Thymus (tissue), 14 donors: Measurements from ENCODE around the gene TTPAL. TPM values are rescaled to one million over a fixed set of nuclear protein-coding genes. Genes with fewer than 3 reads are reported as not detected.
A peak's percentile ranks its signal among the peaks of the same experiment; 100 is the strongest.

Experiments used
- DNase-seq, 9 donors: peaks; one replicate each; pipeline ENCODE4 v3.0.0-alpha.2; 2013; ENCODE audit warnings: low spot score in 9 of 9, low read depth in 6 of 9, missing footprints in 1 of 9
- H3K27ac ChIP-seq, 2 donors: one replicate each; pipeline ENCODE4 v1.5.1; 2013; ENCODE audit warnings: control low read depth in 1 of 2, low read depth in 1 of 2, low read length in 1 of 2, mild to moderate bottlenecking in 1 of 2, moderate library complexity in 1 of 2
- H3K27me3 ChIP-seq, 2 donors: one replicate each; pipeline ENCODE4 v1.5.1; 2013; ENCODE audit warnings: low read length in 1 of 2; ENCODE audit not compliant: control insufficient read depth in 2 of 2, insufficient read depth in 1 of 2
- H3K36me3 ChIP-seq, 2 donors: one replicate each; pipeline ENCODE4 v1.5.1; 2013; ENCODE audit warnings: low read length in 1 of 2, mild to moderate bottlenecking in 1 of 2, moderate library complexity in 1 of 2; ENCODE audit not compliant: control insufficient read depth in 2 of 2, insufficient read depth in 2 of 2
- H3K4me1 ChIP-seq, 2 donors: one replicate each; pipeline ENCODE4 v1.5.1; 2013; ENCODE audit warnings: low read length in 2 of 2; ENCODE audit not compliant: control insufficient read depth in 2 of 2, insufficient read depth in 2 of 2
- H3K4me3 ChIP-seq, 2 donors: one replicate each; pipeline ENCODE4 v1.5.1; 2013; ENCODE audit warnings: low read length in 2 of 2, control low read depth in 1 of 2, mild to moderate bottlenecking in 1 of 2
- H3K9me3 ChIP-seq, 2 donors: one replicate each; pipeline ENCODE4 v1.5.1; 2013; ENCODE audit warnings: low read length in 1 of 2, mild to moderate bottlenecking in 1 of 2; ENCODE audit not compliant: control insufficient read depth in 2 of 2, insufficient read depth in 1 of 2
- WGBS: extraction: QIAGEN DNeasy Blood & Tissue Kit; methylation state at CpG from one replicate; pipeline ENCODE4 v1.1.7; 2013; 5-methylcytosine and 5-hydroxymethylcytosine counted together
- long read RNA-seq, 10 donors: transcript quantifications; one replicate each; lab custom pipeline, GENCODE V29; 2026
- polyA plus RNA-seq: library from polyadenylated mRNA; stranded (reverse); fragments of 200-250 nt; gene quantifications from one replicate; pipeline ENCODE4 v1.2.3, GENCODE V29; 2013
- total RNA-seq: library from RNA; stranded (reverse); fragments of 120-200 nt; gene quantifications from one replicate; pipeline ENCODE4 v1.2.4, GENCODE V29; 2013
- donor health status: healthy.

The TTPAL gene, protein sequence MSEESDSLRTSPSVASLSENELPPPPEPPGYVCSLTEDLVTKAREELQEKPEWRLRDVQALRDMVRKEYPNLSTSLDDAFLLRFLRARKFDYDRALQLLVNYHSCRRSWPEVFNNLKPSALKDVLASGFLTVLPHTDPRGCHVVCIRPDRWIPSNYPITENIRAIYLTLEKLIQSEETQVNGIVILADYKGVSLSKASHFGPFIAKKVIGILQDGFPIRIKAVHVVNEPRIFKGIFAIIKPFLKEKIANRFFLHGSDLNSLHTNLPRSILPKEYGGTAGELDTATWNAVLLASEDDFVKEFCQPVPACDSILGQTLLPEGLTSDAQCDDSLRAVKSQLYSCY
- 4.1 TPM for total RNA-seq
- polyA plus RNA-seq = 8.7 TPM
- long read RNA-seq, donor 1 = 0 reads
- long read RNA-seq, donor 2, full-length matches to known transcripts = 6 of 17 reads
- long read RNA-seq, donor 2, partial matches to known transcripts = 11 of 17 reads
- long read RNA-seq, donor 2, other reads (novel, unspliced or antisense) = 0 of 17 reads
- long read RNA-seq, donor 3, partial matches to known transcripts = 30 of 32 reads
- long read RNA-seq, donor 3, other reads (novel, unspliced or antisense) = 0 of 32 reads
- long read RNA-seq, donor 4 = 0 reads
- long read RNA-seq, donor 5, partial matches to known transcripts = 68 of 69 reads
- long read RNA-seq, donor 5, other reads (novel, unspliced or antisense) = 0 of 69 reads
- long read RNA-seq, donor 6, full-length matches to known transcripts = 3 of 29 reads
- long read RNA-seq, donor 6, partial matches to known transcripts = 0 of 29 reads
- long read RNA-seq, donor 6, other reads (novel, unspliced or antisense) = 26 of 29 reads
- long read RNA-seq, donor 7, full-length matches to known transcripts = 1 of 1 reads
- long read RNA-seq, donor 7, partial matches to known transcripts = 0 of 1 reads
- long read RNA-seq, donor 7, other reads (novel, unspliced or antisense) = 0 of 1 reads
- long read RNA-seq, donor 8, partial matches to known transcripts = 0 of 1 reads
- long read RNA-seq, donor 8, other reads (novel, unspliced or antisense) = 0 of 1 reads
- long read RNA-seq, donor 9 = 0 reads
- long read RNA-seq, donor 10, full-length matches to known transcripts = 1 of 1 reads
- long read RNA-seq, donor 10, partial matches to known transcripts = 0 of 1 reads
- long read RNA-seq, donor 10, other reads (novel, unspliced or antisense) = 0 of 1 reads

DNA sequence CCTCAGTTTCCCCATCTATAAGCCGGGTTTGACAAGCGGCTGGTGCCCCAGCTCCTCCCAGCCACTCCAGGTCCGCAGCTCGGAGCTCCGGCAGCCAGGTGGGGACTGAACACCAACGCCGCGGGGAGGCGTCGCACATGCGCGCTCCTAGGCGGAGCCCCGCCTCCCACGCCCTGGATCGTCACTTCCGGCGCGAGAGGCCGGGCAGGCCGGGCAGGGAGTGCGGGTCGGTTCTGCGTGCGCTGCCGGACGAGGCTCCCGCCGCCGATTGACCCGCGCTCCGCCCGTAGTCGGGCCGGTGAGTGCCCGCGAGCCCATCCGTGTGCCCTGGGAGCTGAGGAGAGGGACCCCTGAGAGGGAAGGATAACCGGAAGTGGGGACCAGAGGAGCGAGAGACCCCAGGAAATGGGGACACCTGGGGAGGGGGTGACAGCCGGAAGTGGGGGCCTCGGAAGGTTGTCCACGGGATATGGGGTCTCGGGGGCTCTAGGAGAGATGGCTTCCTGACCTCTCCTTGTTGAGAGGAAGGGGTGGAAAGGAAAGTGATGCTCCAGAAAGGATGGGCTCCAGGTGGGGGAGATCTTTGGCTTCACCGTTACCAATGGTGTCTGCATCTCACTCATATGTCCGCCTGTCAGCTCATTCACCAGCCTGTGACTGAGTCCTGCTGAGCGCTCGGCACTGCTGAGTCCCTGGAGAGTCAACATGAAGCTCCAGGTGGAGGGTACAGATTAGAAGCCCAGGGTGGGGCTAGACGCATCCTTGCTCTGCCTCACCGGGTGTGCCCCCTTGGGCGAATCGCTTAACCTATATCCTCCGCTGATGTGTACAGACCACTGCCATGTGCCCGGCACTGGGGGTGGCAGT is at the start of gene TTPAL:
TSS of gene TTPAL (plus strand) at position 181 of the 867 bp plus-strand sequence. CDS start 4,126 bp downstream, outside the sequence.
- DNase-seq = peak; percentile 60 to 93 (median 85)
- H3K4me1 ChIP-seq = peaks cover 10 to 11% of the 10 kb centered on the region in 2 donors
- peak within 1 kb of the TSS; percentile 80 to 98 for H3K4me3 ChIP-seq
- H3K27me3 ChIP-seq = no peaks in the 10 kb centered on the region
- H3K36me3 ChIP-seq = peaks cover 11 to 14% of the 10 kb centered on the region in 2 donors
- WGBS = 3% methylated on average over 55 of the region's 55 CpGs
- H3K27ac ChIP-seq = peak within 1 kb of the TSS; percentile 76 to 92
- H3K9me3 ChIP-seq = no peaks in the 10 kb centered on the region

DNA sequence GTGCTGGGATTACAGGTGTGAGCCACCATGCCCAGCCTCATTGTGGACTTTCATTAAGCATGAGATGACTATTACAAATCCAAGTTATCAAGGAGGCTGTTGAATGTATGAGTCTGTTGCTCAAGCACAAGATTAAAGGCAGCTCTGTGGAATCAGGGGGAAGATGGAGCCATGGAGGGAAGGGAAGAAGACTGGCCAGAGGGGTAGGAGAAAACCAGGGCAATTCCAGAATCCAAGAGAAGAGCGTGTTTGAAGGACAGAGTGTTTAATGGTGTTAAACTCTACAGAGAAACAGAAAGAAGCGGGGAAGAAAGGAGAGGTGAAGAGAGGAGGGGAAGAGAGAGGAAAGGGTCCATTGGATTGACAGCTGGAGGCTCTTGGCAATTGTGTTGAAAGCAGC is 49.8 kb upstream of the TTPAL start:
- Histone ChIP-seq H3K27me3 (peaks cover 0 to 3% of the 10 kb centered on the region in 2 donors), H3K4me1 (no peaks in the 10 kb centered on the region), H3K9me3 (no peaks in the 10 kb centered on the region), H3K4me3 (no peak overlapping the region), H3K27ac (no peak overlapping the region), H3K36me3 (no peaks in the 10 kb centered on the region)
- no peak for DNase-seq
- 92% methylated on average over 2 of the region's 2 CpGs for WGBS

DNA sequence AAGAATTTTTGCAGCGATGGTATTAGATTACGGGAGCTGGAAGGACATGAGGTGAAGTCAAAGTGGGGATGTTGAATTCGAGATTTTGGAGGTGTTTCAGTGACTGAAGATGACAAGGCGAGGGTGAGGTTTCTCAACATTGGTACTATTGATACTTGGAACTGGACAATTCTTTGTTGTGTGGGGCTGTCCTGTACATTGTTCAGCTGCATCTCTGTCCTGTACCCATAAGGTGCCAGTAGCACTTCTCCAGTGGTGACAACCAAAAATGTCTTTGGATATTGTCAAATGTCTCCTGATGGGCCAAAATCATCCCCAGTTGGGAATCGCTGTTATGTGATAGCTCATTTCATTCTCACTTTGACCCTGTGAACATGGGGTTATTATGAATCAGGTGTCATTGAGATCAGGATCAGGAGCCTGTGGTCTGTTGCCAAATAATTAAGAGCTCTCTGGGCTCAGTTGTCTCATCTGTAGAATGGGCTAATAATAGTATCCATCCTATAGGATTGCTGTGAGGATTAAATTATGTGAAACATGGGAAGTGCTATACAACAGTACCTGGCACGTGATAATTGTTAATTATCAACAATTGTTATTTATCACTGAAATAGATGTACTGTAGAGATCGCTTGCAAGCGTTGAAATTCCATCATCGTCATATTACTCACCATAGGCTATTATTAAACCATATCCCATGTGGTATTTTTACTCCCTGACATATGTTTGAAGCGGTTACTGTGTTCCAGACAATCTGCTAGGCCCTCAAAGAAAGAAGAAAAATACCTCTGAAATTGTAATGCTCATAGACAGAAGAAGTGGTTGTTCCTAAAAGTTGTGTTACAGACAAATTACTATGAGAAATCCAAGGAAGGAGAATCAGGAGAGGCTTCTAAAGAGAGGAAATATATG is 48.5 kb upstream of the TTPAL start:
- no peaks in the 10 kb centered on the region for H3K4me1 ChIP-seq
- peaks cover 0 to 7% of the 10 kb centered on the region in 2 donors for H3K27me3 ChIP-seq
- no peak overlapping the region for H3K27ac ChIP-seq
- no peak for DNase-seq
- WGBS = 84% methylated on average over 10 of the region's 10 CpGs
- no peak overlapping the region for H3K4me3 ChIP-seq
- no peaks in the 10 kb centered on the region for H3K36me3 ChIP-seq
- no peaks in the 10 kb centered on the region for H3K9me3 ChIP-seq

DNA sequence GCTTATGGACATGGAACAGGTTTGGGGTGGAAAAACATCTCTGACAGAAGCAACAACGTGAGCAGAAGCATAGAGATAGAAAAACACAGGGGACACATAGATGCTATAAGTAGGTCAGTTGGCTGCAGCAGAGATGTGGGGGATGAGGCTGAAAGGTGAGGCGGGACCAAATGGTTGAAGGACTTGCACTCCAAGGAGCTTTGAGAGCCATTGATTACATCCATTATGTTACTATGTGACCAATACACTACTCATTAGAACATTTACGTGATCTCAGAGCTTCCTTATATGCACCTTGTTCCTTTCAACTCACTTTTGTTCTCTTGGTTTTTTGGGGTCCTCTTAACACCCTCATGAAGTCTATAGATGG is 47.9 kb upstream of the TTPAL start:
- Histone ChIP-seq H3K27ac (no peak overlapping the region), H3K9me3 (no peaks in the 10 kb centered on the region), H3K27me3 (peaks cover 0 to 7% of the 10 kb centered on the region in 2 donors), H3K36me3 (no peaks in the 10 kb centered on the region), H3K4me1 (no peaks in the 10 kb centered on the region), H3K4me3 (no peak overlapping the region)
- WGBS = 92% methylated on average over 3 of the region's 3 CpGs
- DNase-seq = no peak

DNA sequence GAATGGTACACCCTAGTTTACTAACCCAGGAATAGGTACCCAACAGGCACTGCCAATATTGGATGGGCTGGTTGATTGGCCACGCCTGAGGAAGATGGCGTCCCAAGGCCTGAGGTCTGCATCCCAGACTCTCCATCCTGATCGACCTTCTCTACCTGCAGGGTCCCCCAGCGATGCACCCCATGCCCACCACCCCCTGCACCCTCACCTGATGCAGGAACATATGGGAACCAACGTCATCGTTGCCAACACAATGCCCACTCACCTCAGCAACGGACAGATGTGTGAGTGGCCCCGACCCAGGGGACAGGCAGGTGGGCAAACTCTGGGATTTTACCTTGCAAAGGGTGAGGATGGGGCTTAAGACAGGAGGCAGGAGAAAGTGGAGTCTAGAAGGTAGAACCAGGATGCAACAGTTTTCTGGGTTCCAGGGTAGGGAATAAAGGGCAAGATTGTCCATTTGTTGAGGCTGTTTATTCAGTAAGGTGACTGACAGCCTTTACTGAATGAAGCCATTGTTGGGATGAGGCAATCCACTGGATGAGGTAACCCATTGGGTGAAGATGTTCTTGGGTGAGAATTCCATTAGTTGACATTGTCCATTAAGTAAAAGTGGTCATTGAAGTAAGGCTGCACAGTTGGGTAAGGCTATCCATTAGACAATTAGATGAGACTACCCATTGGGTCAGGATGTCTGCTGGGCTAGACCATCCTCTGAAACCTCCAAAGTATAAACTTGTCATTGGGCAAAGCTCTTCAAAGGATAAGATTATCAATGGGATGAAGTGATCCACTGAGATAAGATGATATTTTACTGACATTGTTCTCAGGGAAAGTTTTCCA is 47.3 kb upstream of the TTPAL start:
- H3K4me1 ChIP-seq = no peaks in the 10 kb centered on the region
- no peak for DNase-seq
- no peak overlapping the region for H3K27ac ChIP-seq
- no peak overlapping the region for H3K4me3 ChIP-seq
- H3K9me3 ChIP-seq = no peaks in the 10 kb centered on the region
- no peaks in the 10 kb centered on the region for H3K36me3 ChIP-seq
- WGBS = 91% methylated on average over 8 of the region's 8 CpGs
- peaks cover 0 to 7% of the 10 kb centered on the region in 2 donors for H3K27me3 ChIP-seq

DNA sequence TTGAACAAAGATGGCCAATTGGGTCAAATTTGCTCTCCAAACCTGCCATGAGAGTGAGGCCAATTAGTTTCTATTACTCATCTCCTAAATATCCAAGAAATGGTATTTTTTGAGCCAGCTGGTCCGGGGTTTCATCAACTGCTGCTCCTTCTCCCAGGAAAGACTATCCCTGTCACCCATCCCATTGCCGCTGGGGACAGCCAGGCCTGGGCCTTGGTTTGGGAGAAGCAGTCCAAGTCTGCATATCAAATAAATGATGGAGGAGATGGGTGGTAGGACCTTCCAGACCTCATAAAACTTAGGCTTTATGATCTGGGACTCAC is 46.7 kb upstream of the TTPAL start:
- Histone ChIP-seq H3K4me1 (no peaks in the 10 kb centered on the region), H3K9me3 (no peaks in the 10 kb centered on the region), H3K36me3 (no peaks in the 10 kb centered on the region), H3K4me3 (no peak overlapping the region), H3K27me3 (peaks cover 0 to 6% of the 10 kb centered on the region in 2 donors), H3K27ac (no peak overlapping the region)
- 95% methylated on average over 2 of the region's 2 CpGs for WGBS
- DNase-seq = no peak

DNA sequence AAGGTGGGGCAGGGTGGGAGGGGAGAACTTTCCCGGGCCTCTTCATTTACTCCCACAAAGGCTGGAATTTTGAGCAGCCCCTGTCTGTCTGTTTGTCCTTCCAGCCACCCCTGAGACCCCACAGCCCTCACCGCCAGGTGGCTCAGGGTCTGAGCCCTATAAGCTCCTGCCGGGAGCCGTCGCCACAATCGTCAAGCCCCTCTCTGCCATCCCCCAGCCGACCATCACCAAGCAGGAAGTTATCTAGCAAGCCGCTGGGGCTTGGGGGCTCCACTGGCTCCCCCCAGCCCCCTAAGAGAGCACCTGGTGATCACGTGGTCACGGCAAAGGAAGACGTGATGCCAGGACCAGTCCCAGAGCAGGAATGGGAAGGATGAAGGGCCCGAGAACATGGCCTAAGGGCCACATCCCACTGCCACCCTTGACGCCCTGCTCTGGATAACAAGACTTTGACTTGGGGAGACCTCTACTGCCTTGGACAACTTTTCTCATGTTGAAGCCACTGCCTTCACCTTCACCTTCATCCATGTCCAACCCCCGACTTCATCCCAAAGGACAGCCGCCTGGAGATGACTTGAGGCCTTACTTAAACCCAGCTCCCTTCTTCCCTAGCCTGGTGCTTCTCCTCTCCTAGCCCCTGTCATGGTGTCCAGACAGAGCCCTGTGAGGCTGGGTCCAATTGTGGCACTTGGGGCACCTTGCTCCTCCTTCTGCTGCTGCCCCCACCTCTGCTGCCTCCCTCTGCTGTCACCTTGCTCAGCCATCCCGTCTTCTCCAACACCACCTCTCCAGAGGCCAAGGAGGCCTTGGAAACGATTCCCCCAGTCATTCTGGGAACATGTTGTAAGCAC is 46.0 kb upstream of the TTPAL start:
- H3K4me1 ChIP-seq = no peaks in the 10 kb centered on the region
- 91% methylated on average over 17 of the region's 17 CpGs for WGBS
- H3K9me3 ChIP-seq = no peaks in the 10 kb centered on the region
- DNase-seq = no peak
- peaks cover 0 to 4% of the 10 kb centered on the region in 2 donors for H3K27me3 ChIP-seq
- H3K4me3 ChIP-seq = no peak overlapping the region
- H3K27ac ChIP-seq = no peak overlapping the region
- H3K36me3 ChIP-seq = no peaks in the 10 kb centered on the region
